PC-9 (cell line): ENCODE measurements around the gene MRPS22. TPM values are rescaled to one million over a fixed set of nuclear protein-coding genes. Genes with fewer than 3 reads are reported as not detected.

Source experiments
- BruUV-seq: library from RNA; stranded (reverse); fragments of 400-500 nt; replicated peaks from 2 replicates; lab custom pipeline; 2021; lab: Mats Ljungman, UMichigan
- CTCF ChIA-PET: fragments of 300-600 bp; sonication (Branson Sonifier 250); formaldehyde crosslinking; loops from one replicate; lab custom pipeline; 2022; ENCODE audit warnings: antibody characterized with exemption; lab: Charles Lee
- POLR2A ChIA-PET: fragments of 300-600 bp; sonication (Branson Sonifier 250); formaldehyde crosslinking; loops from one replicate; lab custom pipeline; 2022; ENCODE audit warnings: antibody characterized with exemption; ENCODE audit not compliant: unreplicated experiment; lab: Charles Lee
- DNase-seq, 2 experiments: peaks; one replicate each; pipeline versions ENCODE4 v3.0.0 to v3.0.0-alpha.2; 2015 to 2022; ENCODE audit warnings: mixed read lengths in 1 of 2
- H2AFZ ChIP-seq: fragments of 200-600 bp; sonication (generic); 2 replicates; pipeline ENCODE4 v1.8.1; 2017; ENCODE audit warnings: antibody characterized with exemption
- H3F3A ChIP-seq: fragments of 200-600 bp; sonication (generic); 2 replicates; pipeline ENCODE4 v1.8.1; 2017; ENCODE audit warnings: antibody characterized with exemption, mild to moderate bottlenecking, low read depth; ENCODE audit not compliant: insufficient read depth
- H3K27ac ChIP-seq: fragments of 200-600 bp; sonication (generic); 2 replicates; pipeline ENCODE4 v1.6.1; 2016; ENCODE audit warnings: mixed run types
- H3K27me3 ChIP-seq: fragments of 200-600 bp; sonication (generic); 2 replicates; pipeline ENCODE4 v1.6.1; 2016; ENCODE audit warnings: low read depth, mixed run types; ENCODE audit not compliant: insufficient read depth
- H3K36me3 ChIP-seq: fragments of 200-600 bp; sonication (generic); 2 replicates; pipeline ENCODE4 v1.6.1; 2016; ENCODE audit warnings: low read depth, mixed run types
- H3K4me1 ChIP-seq: fragments of 200-600 bp; sonication (generic); replicated peaks from 2 replicates; pipeline ENCODE4 v1.6.1; 2016; ENCODE audit warnings: mixed run types; ENCODE audit not compliant: insufficient read depth
- H3K4me2 ChIP-seq: fragments of 200-600 bp; sonication (generic); 2 replicates; pipeline ENCODE4 v1.6.1; 2017; ENCODE audit warnings: mixed run types
- H3K4me3 ChIP-seq: fragments of 200-600 bp; sonication (generic); 2 replicates; pipeline ENCODE4 v1.6.1; 2016; ENCODE audit warnings: mixed run types
- H3K79me2 ChIP-seq: fragments of 200-600 bp; sonication (generic); 2 replicates; pipeline ENCODE4 v1.6.1; 2017; ENCODE audit warnings: low read depth, mixed run types
- H3K9me2 ChIP-seq: fragments of 200-600 bp; sonication (generic); 2 replicates; pipeline ENCODE4 v1.8.1; 2017; ENCODE audit warnings: mild to moderate bottlenecking; ENCODE audit not compliant: insufficient read depth
- H3K9me3 ChIP-seq: fragments of 200-600 bp; sonication (generic); 2 replicates; pipeline ENCODE4 v1.8.1; 2016; ENCODE audit warnings: low read depth; ENCODE audit not compliant: insufficient read depth
- H4K20me1 ChIP-seq: fragments of 200-600 bp; sonication (generic); 2 replicates; pipeline ENCODE4 v1.8.1; 2017; ENCODE audit not compliant: insufficient read depth
- EZH2 ChIP-seq: fragments of 200-600 bp; sonication (generic); IDR thresholded peaks from 2 replicates; pipeline ENCODE4 v1.8.0; 2017; ENCODE audit warnings: antibody characterized with exemption, low read depth
- intact Hi-C: fragments of 100-400 bp; cut with micrococcal nuclease; formaldehyde crosslinking; loops from one replicate; pipeline ENCODE4 v1.10.0; 2022; ENCODE audit not compliant: unreplicated experiment
- total RNA-seq: library from RNA; stranded (reverse); gene quantifications from 2 replicates; pipeline ENCODE4 v1.2.3, GENCODE V29; 2021
- TF ChIP-seq, protein P1 (sequence below): fragments of 200-600 bp; sonication (generic); conservative IDR thresholded peaks from 2 replicates; pipeline ENCODE4 v1.6.1; 2017; ENCODE audit warnings: mixed run types, antibody characterized with exemption, mild to moderate bottlenecking, moderate library complexity

The MRPS22 gene
- total RNA-seq, 1 experiment from 2014 or later, result 68.0 TPM

- Histone ChIP-seq H2AFZ (no peak overlapping the region), H3K36me3 (no peaks in the 10 kb centered on the region), H3K4me1 (peaks cover 58% of the 10 kb centered on the region), H3K4me2 (peak overlapping the region; percentile 50), H3F3A (peaks cover 19% of the 10 kb centered on the region; the same call in 1 of the 2 replicates), H3K4me3 (no peak overlapping the region), H3K27me3 (no peaks in the 10 kb centered on the region), H3K9me3 (no peaks in the 10 kb centered on the region), H3K27ac (peak overlapping the region; percentile 58), H3K9me2 (no peaks in the 10 kb centered on the region), H3K79me2 (no peaks in the 10 kb centered on the region), H4K20me1 (no peaks in the 10 kb centered on the region)
- POLR2A ChIA-PET, result interaction anchor here (0.6 to 0.9 kb wide), 3 partner anchors 9 to 760 kb away, joined by 4 to 7 read pairs (median 5); no protein-coding TSS in a partner anchor
- no TSS peak for BruUV-seq
- CTCF ChIA-PET, result interaction anchor here (0.9 to 1.6 kb wide), 2 partner anchors 8 to 198 kb away, joined by 4 read pairs; no protein-coding TSS in a partner anchor
- no peak for TF ChIP-seq EZH2
- TF ChIP-seq, protein P1, sequence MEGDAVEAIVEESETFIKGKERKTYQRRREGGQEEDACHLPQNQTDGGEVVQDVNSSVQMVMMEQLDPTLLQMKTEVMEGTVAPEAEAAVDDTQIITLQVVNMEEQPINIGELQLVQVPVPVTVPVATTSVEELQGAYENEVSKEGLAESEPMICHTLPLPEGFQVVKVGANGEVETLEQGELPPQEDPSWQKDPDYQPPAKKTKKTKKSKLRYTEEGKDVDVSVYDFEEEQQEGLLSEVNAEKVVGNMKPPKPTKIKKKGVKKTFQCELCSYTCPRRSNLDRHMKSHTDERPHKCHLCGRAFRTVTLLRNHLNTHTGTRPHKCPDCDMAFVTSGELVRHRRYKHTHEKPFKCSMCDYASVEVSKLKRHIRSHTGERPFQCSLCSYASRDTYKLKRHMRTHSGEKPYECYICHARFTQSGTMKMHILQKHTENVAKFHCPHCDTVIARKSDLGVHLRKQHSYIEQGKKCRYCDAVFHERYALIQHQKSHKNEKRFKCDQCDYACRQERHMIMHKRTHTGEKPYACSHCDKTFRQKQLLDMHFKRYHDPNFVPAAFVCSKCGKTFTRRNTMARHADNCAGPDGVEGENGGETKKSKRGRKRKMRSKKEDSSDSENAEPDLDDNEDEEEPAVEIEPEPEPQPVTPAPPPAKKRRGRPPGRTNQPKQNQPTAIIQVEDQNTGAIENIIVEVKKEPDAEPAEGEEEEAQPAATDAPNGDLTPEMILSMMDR, result no peak
- intact Hi-C loops, result loop anchor here (1.0 to 10.0 kb wide), 2 partner anchors 8 to 976 kb away; no protein-coding TSS in a partner anchor
- peak; percentile 59 to 85 for DNase-seq
Observed at GRCh38 chr3:139310474-139310933, 33.3 kb upstream of the MRPS22 start.

GRCh38 chr3:139311557-139311956, 32.3 kb upstream of the MRPS22 start:
- Histone ChIP-seq H3K36me3 (no peaks in the 10 kb centered on the region), H3F3A (peaks cover 26% of the 10 kb centered on the region), H3K4me3 (no peak overlapping the region), H3K4me2 (no peak overlapping the region), H3K9me2 (no peaks in the 10 kb centered on the region), H2AFZ (no peak overlapping the region), H3K27me3 (no peaks in the 10 kb centered on the region), H3K79me2 (no peaks in the 10 kb centered on the region), H3K9me3 (no peaks in the 10 kb centered on the region), H3K27ac (no peak overlapping the region), H3K4me1 (peaks cover 63% of the 10 kb centered on the region), H4K20me1 (no peaks in the 10 kb centered on the region)
- BruUV-seq, result no TSS peak
- no peak for DNase-seq
- ChIA-PET CTCF (no interaction called here), POLR2A (interaction anchor here (0.5 kb wide), 1 partner anchor 82 kb away, joined by 3 read pairs; no protein-coding TSS in a partner anchor)
- no peak for TF ChIP-seq EZH2
- TF ChIP-seq, protein P1, result no peak
- intact Hi-C loops, result loop anchor here (10.0 kb wide), 1 partner anchor 977 kb away; no protein-coding TSS in a partner anchor

GRCh38 chr3:139312416-139312815, 31.4 kb upstream of the MRPS22 start:
- Histone ChIP-seq H3K79me2 (no peaks in the 10 kb centered on the region), H3K4me2 (peak overlapping the region; percentile 62), H3K36me3 (no peaks in the 10 kb centered on the region), H3K9me3 (no peaks in the 10 kb centered on the region), H3K4me1 (peaks cover 72% of the 10 kb centered on the region), H3K4me3 (no peak overlapping the region), H2AFZ (no peak overlapping the region), H3K27me3 (no peaks in the 10 kb centered on the region), H4K20me1 (no peaks in the 10 kb centered on the region), H3F3A (peaks cover 35% of the 10 kb centered on the region), H3K27ac (peak overlapping the region; percentile 54), H3K9me2 (no peaks in the 10 kb centered on the region)
- intact Hi-C loops, result loop anchor here (2.0 to 10.0 kb wide), 2 partner anchors 32 to 978 kb away; partner anchors contain the start of gene MRPS22
- BruUV-seq, result no TSS peak
- CTCF ChIA-PET, result interaction anchor here (0.6 kb wide), 1 partner anchor 49 kb away, joined by 3 read pairs; no protein-coding TSS in a partner anchor
- POLR2A ChIA-PET, result interaction anchor here (0.6 to 1.1 kb wide), 2 partner anchors 11 to 81 kb away, joined by 5 to 19 read pairs; no protein-coding TSS in a partner anchor
- TF ChIP-seq, protein P1, result no peak
- TF ChIP-seq EZH2, result no peak
- DNase-seq, result no peak
